BLaER1 treated with 17β-estradiol and CSF1 and Interleukin-3, amounts not matched to agents 10 nM and 100 nM (cell line): ENCODE measurements around the gene RNF141.

Experiments used
- H3K27ac ChIP-seq, 11 experiments: shearing (Covaris generic); formaldehyde crosslinking; 2 replicates each; pipeline ENCODE4 v1.8.1; 2022
- H3K27me3 ChIP-seq, 11 experiments: shearing (Covaris generic); formaldehyde crosslinking; 2 replicates each; pipeline ENCODE4 v1.8.1; 2022
- H3K36me3 ChIP-seq, 11 experiments: shearing (Covaris generic); formaldehyde crosslinking; 2 replicates each; pipeline ENCODE4 v1.8.1; 2022
- H3K4me1 ChIP-seq, 10 experiments: shearing (Covaris generic); formaldehyde crosslinking; 2 replicates each; pipeline ENCODE4 v1.8.1; 2022
- H3K4me2 ChIP-seq, 11 experiments: shearing (Covaris generic); formaldehyde crosslinking; 2 replicates each; pipeline ENCODE4 v1.8.1; 2022
- H3K4me3 ChIP-seq, 10 experiments: shearing (Covaris generic); formaldehyde crosslinking; 2 replicates each; pipeline ENCODE4 v1.8.1; 2022
- H3K9ac ChIP-seq, 11 experiments: shearing (Covaris generic); formaldehyde crosslinking; 2 replicates each; pipeline ENCODE4 v1.8.1; 2022
- H3K9me3 ChIP-seq, 11 experiments: shearing (Covaris generic); formaldehyde crosslinking; replicated peaks in 1 of 11; 2 replicates each; pipeline ENCODE4 v1.8.1; 2022
- H4K20me1 ChIP-seq, 11 experiments: shearing (Covaris generic); formaldehyde crosslinking; 2 replicates each; pipeline ENCODE4 v1.8.1; 2022
- Cebpa-rat ChIP-seq, 11 experiments: shearing (Covaris generic); IDR thresholded peaks; 2 replicates each; pipeline ENCODE4 v1.8.1; 2022

Gene RNF141

GRCh38 chr11:10567446-10567845 is 26.5 kb upstream of the RNF141 start:
- H3K27me3 ChIP-seq = no peaks in the 10 kb centered on the region
- no peaks in the 10 kb centered on the region for H4K20me1 ChIP-seq
- H3K4me3 ChIP-seq = no peak overlapping the region
- no peaks in the 10 kb centered on the region for H3K36me3 ChIP-seq
- peak overlapping the region in 3 of 11 experiments; percentile 47 to 82 (median 77); a peak in 5 of 22 replicates for H3K4me2 ChIP-seq
- no peak overlapping the region for H3K27ac ChIP-seq
- peaks cover 0 to 69% (median 3%) of the 10 kb centered on the region in 10 experiments; a peak in 10 of 20 replicates for H3K4me1 ChIP-seq
- H3K9me3 ChIP-seq = no peaks in the 10 kb centered on the region
- H3K9ac ChIP-seq = no peak overlapping the region
- TF ChIP-seq Cebpa-rat (IDR thresholded peaks at IDR 0.05) = no peak

- no peaks in the 10 kb centered on the region for H4K20me1 ChIP-seq
- peak overlapping the region in 4 of 11 experiments; percentile 24 to 82 (median 62); a peak in 6 of 22 replicates for H3K4me2 ChIP-seq
- H3K36me3 ChIP-seq = no peaks in the 10 kb centered on the region
- peaks cover 0 to 67% (median 3%) of the 10 kb centered on the region in 10 experiments; a peak in 9 of 20 replicates for H3K4me1 ChIP-seq
- H3K4me3 ChIP-seq = no peak overlapping the region
- no peak overlapping the region for H3K27ac ChIP-seq
- peak in 2 of 11 experiments; percentile 48 to 50; a peak in 2 of 22 replicates for TF ChIP-seq Cebpa-rat (IDR thresholded peaks at IDR 0.05)
- H3K9me3 ChIP-seq = no peaks in the 10 kb centered on the region
- H3K9ac ChIP-seq = no peak overlapping the region
- H3K27me3 ChIP-seq = no peaks in the 10 kb centered on the region
These were observed 25.4 kb upstream of the RNF141 start for GRCh38 chr11:10566257-10566957.

- Histone ChIP-seq H3K27ac (no peak overlapping the region), H3K36me3 (no peaks in the 10 kb centered on the region), H3K9me3 (no peaks in the 10 kb centered on the region), H3K4me1 (peaks cover 0 to 65% (median 3%) of the 10 kb centered on the region in 10 experiments; a peak in 9 of 20 replicates), H3K4me3 (no peak overlapping the region), H3K4me2 (peak overlapping the region in 4 of 11 experiments; percentile 13 to 58 (median 28); a peak in 5 of 22 replicates), H3K27me3 (no peaks in the 10 kb centered on the region), H3K9ac (no peak overlapping the region), H4K20me1 (no peaks in the 10 kb centered on the region)
- no peak for TF ChIP-seq Cebpa-rat (IDR thresholded peaks at IDR 0.05)
These were observed 24.5 kb upstream of the RNF141 start for GRCh38 chr11:10565493-10565892.

- Histone ChIP-seq H3K27me3 (no peaks in the 10 kb centered on the region), H3K4me1 (peaks cover 0 to 61% (median 3%) of the 10 kb centered on the region in 10 experiments; a peak in 9 of 20 replicates), H3K9me3 (no peaks in the 10 kb centered on the region), H4K20me1 (no peaks in the 10 kb centered on the region), H3K9ac (no peak overlapping the region), H3K4me3 (no peak overlapping the region), H3K4me2 (peak overlapping the region in 3 of 11 experiments; percentile 22 to 58 (median 34); a peak in 6 of 22 replicates), H3K27ac (no peak overlapping the region), H3K36me3 (no peaks in the 10 kb centered on the region; a peak in 1 of 22 replicates)
- no peak for TF ChIP-seq Cebpa-rat (IDR thresholded peaks at IDR 0.05)
These were observed 23.8 kb upstream of the RNF141 start for GRCh38 chr11:10564696-10565318.

- Histone ChIP-seq H3K4me2 (peak overlapping the region in 2 of 11 experiments; percentile 22 to 58; a peak in 1 of 22 replicates), H3K9ac (no peak overlapping the region), H3K9me3 (no peaks in the 10 kb centered on the region), H3K4me1 (peaks cover 0 to 53% (median 3%) of the 10 kb centered on the region in 10 experiments; a peak in 9 of 20 replicates), H3K27me3 (no peaks in the 10 kb centered on the region), H4K20me1 (no peaks in the 10 kb centered on the region), H3K4me3 (no peak overlapping the region), H3K36me3 (no peaks in the 10 kb centered on the region; a peak in 1 of 22 replicates), H3K27ac (no peak overlapping the region)
- TF ChIP-seq Cebpa-rat (IDR thresholded peaks at IDR 0.05) = no peak
These were observed 23.0 kb upstream of the RNF141 start for GRCh38 chr11:10564030-10564429.

- Histone ChIP-seq H3K27ac (no peak overlapping the region), H3K4me2 (no peak overlapping the region), H3K4me1 (peaks cover 0 to 32% (median 3%) of the 10 kb centered on the region in 10 experiments; a peak in 9 of 20 replicates), H3K27me3 (no peaks in the 10 kb centered on the region), H3K9ac (no peak overlapping the region), H4K20me1 (no peaks in the 10 kb centered on the region), H3K4me3 (no peak overlapping the region), H3K9me3 (no peaks in the 10 kb centered on the region), H3K36me3 (no peaks in the 10 kb centered on the region; a peak in 1 of 22 replicates)
- TF ChIP-seq Cebpa-rat (IDR thresholded peaks at IDR 0.05) = no peak
These were observed 21.0 kb upstream of the RNF141 start for GRCh38 chr11:10561947-10562346.

- no peaks in the 10 kb centered on the region; a peak in 1 of 22 replicates for H3K36me3 ChIP-seq
- no peak overlapping the region for H3K27ac ChIP-seq
- TF ChIP-seq Cebpa-rat (IDR thresholded peaks at IDR 0.05) = no peak
- H3K4me2 ChIP-seq = no peak overlapping the region
- no peak overlapping the region for H3K9ac ChIP-seq
- no peaks in the 10 kb centered on the region for H3K27me3 ChIP-seq
- no peaks in the 10 kb centered on the region for H3K9me3 ChIP-seq
- H4K20me1 ChIP-seq = no peaks in the 10 kb centered on the region
- H3K4me3 ChIP-seq = no peak overlapping the region
- H3K4me1 ChIP-seq = peaks cover 0 to 25% (median 5%) of the 10 kb centered on the region in 10 experiments; a peak in 10 of 20 replicates
These were observed 20.2 kb upstream of the RNF141 start for GRCh38 chr11:10561043-10561818.

- no peaks in the 10 kb centered on the region; a peak in 1 of 22 replicates for H3K36me3 ChIP-seq
- H3K27me3 ChIP-seq = no peaks in the 10 kb centered on the region
- H3K9ac ChIP-seq = no peak overlapping the region
- no peaks in the 10 kb centered on the region for H4K20me1 ChIP-seq
- H3K4me1 ChIP-seq = peaks cover 0 to 8% (median 0%) of the 10 kb centered on the region in 10 experiments; a peak in 3 of 20 replicates
- H3K4me3 ChIP-seq = no peak overlapping the region
- no peak for TF ChIP-seq Cebpa-rat (IDR thresholded peaks at IDR 0.05)
- no peak overlapping the region for H3K4me2 ChIP-seq
- no peaks in the 10 kb centered on the region for H3K9me3 ChIP-seq
- no peak overlapping the region for H3K27ac ChIP-seq
These were observed 17.3 kb upstream of the RNF141 start for GRCh38 chr11:10558288-10558687.

- Histone ChIP-seq H3K4me3 (no peak overlapping the region), H3K4me1 (peaks cover 0 to 8% (median 0%) of the 10 kb centered on the region in 10 experiments; a peak in 3 of 20 replicates), H3K36me3 (no peaks in the 10 kb centered on the region; a peak in 1 of 22 replicates), H3K4me2 (peak overlapping the region in 3 of 11 experiments; percentile 3 to 16 (median 5); a peak in 2 of 22 replicates), H3K9ac (no peak overlapping the region), H3K27ac (no peak overlapping the region), H4K20me1 (no peaks in the 10 kb centered on the region), H3K9me3 (peaks cover 0 to 11% (median 4%) of the 10 kb centered on the region in 11 experiments; a peak in 11 of 22 replicates), H3K27me3 (no peaks in the 10 kb centered on the region)
- no peak for TF ChIP-seq Cebpa-rat (IDR thresholded peaks at IDR 0.05)
These were observed 15.6 kb upstream of the RNF141 start for GRCh38 chr11:10556590-10556989.
